H1 (cell line): Measurements from ENCODE around the gene PAK6. TPM values are rescaled to one million over a fixed set of nuclear protein-coding genes. Genes with fewer than 3 reads are reported as not detected.

Source experiments
- CTCF ChIA-PET: fragments of 300-600 bp; sonication (Branson Sonifier 250); formaldehyde crosslinking; loops from one replicate; lab custom pipeline; 2021; ENCODE audit not compliant: partially characterized antibody; lab: Charles Lee
- POLR2A ChIA-PET: fragments of 300-600 bp; sonication (Branson Sonifier 250); formaldehyde crosslinking; loops from one replicate; lab custom pipeline; 2021; ENCODE audit warnings: inconsistent platforms; ENCODE audit not compliant: partially characterized antibody; lab: Charles Lee
- DNase-seq, 2 experiments: peaks; one replicate each; pipeline versions ENCODE4 v3.0.0 to v3.0.0-alpha.2; 2010 to 2022; ENCODE audit warnings: low spot score in 2 of 2, low read depth in 1 of 2, mixed read lengths in 1 of 2
- FAIRE-seq: peaks from 2 replicates; lab custom pipeline; 2011; peaks lifted over from hg19 to GRCh38; lab: Jason Lieb, UNC
- H2AFZ ChIP-seq: 2 replicates; pipeline ENCODE4 v1.8.1; 2012; ENCODE audit warnings: low read length, inconsistent platforms
- H2AK5ac ChIP-seq: 2 replicates; pipeline ENCODE4 v1.6.1; 2013; ENCODE audit warnings: low read depth, low read length
- H2BK120ac ChIP-seq: replicated peaks from 2 replicates; pipeline ENCODE3; 2013; ENCODE audit warnings: low read depth, low read length, inconsistent platforms
- H2BK12ac ChIP-seq: 2 replicates; pipeline ENCODE4 v1.6.1; 2013; ENCODE audit warnings: low read depth, low read length
- H2BK15ac ChIP-seq: 2 replicates; pipeline ENCODE4 v1.6.1; 2013; ENCODE audit warnings: low read length
- H2BK20ac ChIP-seq: 2 replicates; pipeline ENCODE4 v1.6.1; 2013; ENCODE audit warnings: low read length
- H2BK5ac ChIP-seq: 2 replicates; pipeline ENCODE4 v1.6.1; 2013; ENCODE audit warnings: low read depth, low read length
- H3K14ac ChIP-seq: 2 replicates; pipeline ENCODE4 v1.6.1; 2013; ENCODE audit warnings: inconsistent platforms; ENCODE audit not compliant: insufficient read length
- H3K18ac ChIP-seq: 2 replicates; pipeline ENCODE4 v1.6.1; 2013; ENCODE audit warnings: low read length; ENCODE audit errors: extremely low read depth
- H3K23ac ChIP-seq: 2 replicates; pipeline ENCODE4 v1.6.1; 2013; ENCODE audit warnings: inconsistent platforms; ENCODE audit not compliant: insufficient read length
- H3K23me2 ChIP-seq: 2 replicates; pipeline ENCODE4 v1.6.1; 2013; ENCODE audit warnings: low read depth, low read length
- H3K27ac ChIP-seq: 2 replicates; pipeline ENCODE4 v1.6.1; 2011; ENCODE audit warnings: low read depth, low read length, inconsistent platforms
- H3K27me3 ChIP-seq, 4 experiments: replicated peaks in 1 of 4; 1 replicate in 1 of 4; 2 replicates in 3 of 4; pipeline versions ENCODE4 v1.6.1 to v1.8.1; 2011 to 2013; ENCODE audit warnings: low read length in 3 of 4, mild to moderate bottlenecking in 3 of 4, inconsistent platforms in 2 of 4, mixed read lengths in 2 of 4, moderate library complexity in 1 of 4; ENCODE audit not compliant: control insufficient read depth in 3 of 4, insufficient read depth in 3 of 4; ENCODE audit errors: extremely low read depth in 1 of 4
- H3K36me3 ChIP-seq, 4 experiments: 2 replicates each; pipeline versions ENCODE4 v1.6.1 to v1.8.1; 2011 to 2013; ENCODE audit warnings: mild to moderate bottlenecking in 4 of 4, low read length in 3 of 4, moderate library complexity in 2 of 4, control low read depth in 1 of 4, inconsistent platforms in 1 of 4; ENCODE audit not compliant: insufficient read depth in 4 of 4, control insufficient read depth in 2 of 4
- H3K4ac ChIP-seq: replicated peaks from 2 replicates; pipeline ENCODE3; 2013; ENCODE audit warnings: low read length, low read depth, mixed read lengths, inconsistent platforms; ENCODE audit not compliant: insufficient read length
- H3K4me1 ChIP-seq, 4 experiments: replicated peaks in 1 of 4; 1 replicate in 1 of 4; 2 replicates in 3 of 4; pipeline versions ENCODE4 v1.6.1 to v1.8.1; 2011 to 2013; ENCODE audit warnings: low read length in 3 of 4, inconsistent platforms in 2 of 4, mixed read lengths in 1 of 4; ENCODE audit not compliant: insufficient read depth in 4 of 4, control insufficient read depth in 3 of 4
- H3K4me2 ChIP-seq, 2 experiments: 2 replicates each; pipeline versions ENCODE4 v1.6.1 to v1.8.1; 2011 to 2013; ENCODE audit warnings: low read depth in 2 of 2, low read length in 2 of 2, control low read depth in 1 of 2, inconsistent platforms in 1 of 2, mild to moderate bottlenecking in 1 of 2; ENCODE audit not compliant: insufficient read depth in 1 of 2
- H3K4me3 ChIP-seq, 4 experiments: fragments of 200-600, 300-600 bp in 1 of 4; sonication (generic), shearing (Covaris generic), sonication (Bioruptor Twin) in 1 of 4; 2 replicates each; pipeline versions ENCODE4 v1.5.1 to v1.8.1; 2011 to 2016; ENCODE audit warnings: low read length in 4 of 4, low read depth in 3 of 4, control low read depth in 2 of 4, inconsistent platforms in 2 of 4, mild to moderate bottlenecking in 2 of 4, mixed read lengths in 1 of 4, moderate library complexity in 1 of 4; ENCODE audit not compliant: insufficient read depth in 2 of 4; ENCODE audit errors: extremely low read depth in 1 of 4
- H3K56ac ChIP-seq: replicated peaks from 2 replicates; pipeline ENCODE3; 2013; ENCODE audit warnings: low read depth, mild to moderate bottlenecking, mixed read lengths, low read length, inconsistent platforms; ENCODE audit not compliant: insufficient read length
- H3K79me1 ChIP-seq: 2 replicates; pipeline ENCODE4 v1.6.1; 2013; ENCODE audit warnings: low read depth, low read length, control low read depth
- H3K79me2 ChIP-seq, 2 experiments: 2 replicates each; pipeline versions ENCODE4 v1.6.1 to v1.8.1; 2012 to 2013; ENCODE audit warnings: low read length in 2 of 2, mild to moderate bottlenecking in 2 of 2, inconsistent platforms in 1 of 2; ENCODE audit not compliant: insufficient read depth in 2 of 2, control insufficient read depth in 1 of 2
- H3K9ac ChIP-seq, 4 experiments: replicated peaks in 1 of 4; 1 replicate in 1 of 4; 2 replicates in 3 of 4; pipeline versions ENCODE4 v1.6.1 to v1.8.1; 2011 to 2013; ENCODE audit warnings: low read depth in 3 of 4, low read length in 3 of 4, control low read depth in 2 of 4, mild to moderate bottlenecking in 2 of 4, moderate library complexity in 2 of 4, inconsistent platforms in 1 of 4; ENCODE audit errors: extremely low read depth in 1 of 4
- H3K9me3 ChIP-seq, 2 experiments: 2 replicates each; pipeline versions ENCODE4 v1.6.1 to v1.8.1; 2012 to 2013; ENCODE audit warnings: mild to moderate bottlenecking in 2 of 2, moderate library complexity in 2 of 2, control low read depth in 1 of 2, inconsistent platforms in 1 of 2, low read depth in 1 of 2, low read length in 1 of 2, mixed read lengths in 1 of 2; ENCODE audit not compliant: insufficient read depth in 2 of 2
- H4K20me1 ChIP-seq, 2 experiments: replicated peaks in 1 of 2; 2 replicates each; pipeline versions ENCODE3 to v1.8.1; 2011 to 2013; ENCODE audit warnings: inconsistent platforms in 2 of 2, low read length in 2 of 2, mild to moderate bottlenecking in 1 of 2; ENCODE audit not compliant: insufficient read depth in 2 of 2, control insufficient read depth in 1 of 2
- H4K5ac ChIP-seq: 2 replicates; pipeline ENCODE4 v1.6.1; 2013; ENCODE audit warnings: low read length, low read depth, mixed read lengths, inconsistent platforms; ENCODE audit not compliant: insufficient read length
- H4K8ac ChIP-seq: 2 replicates; pipeline ENCODE4 v1.8.0; 2013; ENCODE audit warnings: mild to moderate bottlenecking, moderate library complexity, low read length, inconsistent platforms; ENCODE audit not compliant: insufficient read depth; ENCODE audit errors: extremely low read depth
- H4K91ac ChIP-seq: replicated peaks from 2 replicates; pipeline ENCODE3; 2013; ENCODE audit warnings: low read length, mixed read lengths, inconsistent platforms; ENCODE audit not compliant: insufficient read length
- BACH1 ChIP-seq: IDR thresholded peaks from 2 replicates; pipeline ENCODE4 v1.6.1; 2012; ENCODE audit warnings: low read length, improper control_type of control experiment
- CBX5 ChIP-seq: fragments of 300-800, 300-1000 bp; sonication (generic); IDR thresholded peaks from 2 replicates; pipeline ENCODE4 v1.7.1; 2016; ENCODE audit warnings: antibody characterized with exemption, low read length, low read depth
- CHD2 ChIP-seq: IDR thresholded peaks from 2 replicates; pipeline ENCODE4 v1.6.1; 2012; ENCODE audit warnings: low read length, improper control_type of control experiment
- MAX ChIP-seq: IDR thresholded peaks from 2 replicates; pipeline ENCODE4 v1.6.1; 2012; ENCODE audit warnings: inconsistent platforms
- POLR2AphosphoS5 ChIP-seq: IDR thresholded peaks from 2 replicates; pipeline ENCODE4 v1.6.1; 2011; ENCODE audit warnings: low read depth, low read length
- RAD21 ChIP-seq, 2 experiments: IDR thresholded peaks in 1 of 2; conservative IDR thresholded peaks in 1 of 2; 2 replicates each; pipeline ENCODE4 v1.6.1; 2011; ENCODE audit warnings: low read depth in 2 of 2, low read length in 2 of 2, improper control_type of control experiment in 1 of 2, inconsistent platforms in 1 of 2, mild to moderate bottlenecking in 1 of 2, moderate library complexity in 1 of 2
- SP1 ChIP-seq: IDR thresholded peaks from 2 replicates; pipeline ENCODE4 v1.6.1; 2011; ENCODE audit warnings: low read depth, low read length
- SP2 ChIP-seq: IDR thresholded peaks from 2 replicates; pipeline ENCODE4 v1.6.1; 2012; ENCODE audit warnings: mild to moderate bottlenecking, low read length, inconsistent platforms
- SP4 ChIP-seq: IDR thresholded peaks from 2 replicates; pipeline ENCODE4 v1.6.1; 2012; ENCODE audit warnings: low read length, inconsistent platforms
- SRF ChIP-seq: IDR thresholded peaks from 2 replicates; pipeline ENCODE4 v1.6.1; 2011; ENCODE audit warnings: mild to moderate bottlenecking, low read depth, low read length, moderate library complexity
- TBP ChIP-seq: IDR thresholded peaks from 2 replicates; pipeline ENCODE4 v1.6.1; 2011; ENCODE audit warnings: low read depth, low read length, improper control_type of control experiment
- ZNF274 ChIP-seq: IDR thresholded peaks from 2 replicates; pipeline ENCODE4 v1.7.0; 2012; ENCODE audit warnings: low read length, borderline replicate concordance; ENCODE audit errors: extremely low read depth
- WGBS, 2 experiments: shearing (Covaris generic) in 1 of 2; methylation state at CpG; one replicate each; pipeline versions ENCODE4 v1.1.6 to v1.1.7; 2013 to 2015; ENCODE audit warnings: low lambda C conversion rate in 2 of 2, mixed read lengths in 2 of 2, inconsistent platforms in 1 of 2, low coverage in 1 of 2, missing lambda C conversion rate in 1 of 2; ENCODE audit not compliant: insufficient replicate concordance in 2 of 2, insufficient coverage in 1 of 2, insufficient read length in 1 of 2; ENCODE audit errors: extremely low coverage in 1 of 2, missing lambda C conversion rate in 1 of 2; 5-methylcytosine and 5-hydroxymethylcytosine counted together
- polyA plus RNA-seq, 7 experiments: library from polyadenylated mRNA; depleted of rRNA in 3 of 7; stranded (reverse) in 5 of 7; unstranded in 2 of 7; fragments of >200 nt in 5 of 7; fragments of 200-250 nt in 2 of 7; gene quantifications; 1 replicate in 5 of 7; 2 replicates in 1 of 7; 4 replicates in 1 of 7; pipeline versions ENCODE4 v1.2.1 to v1.2.3, GENCODE V29; 2011 to 2013; ENCODE audit warnings: missing spikeins in 2 of 7, mixed read lengths in 2 of 7
- total RNA-seq: library from RNA; stranded (reverse); fragmentation: NEBNext Ultra II Directional; extraction: Animal tissue kit (Norgen Biotek cat#: 25700); gene quantifications from 2 replicates; pipeline ENCODE4 v1.2.1, GENCODE V29; 2021

The PAK6 gene
- total and polyA plus RNA-seq, 2 of the 8 experiments (the other 6 are each of a cell fraction or from before 2014, with no cell fraction given): 6.9 to 9.4 TPM

- CTCF ChIA-PET: interaction anchor here (0.7 to 16.2 kb wide), 12 partner anchors 11 to 192 kb away, joined by 3 to 518 read pairs (median 7); partner anchors contain the start of genes ANKRD63, CCDC9B, INAFM2 and PLCB2
- FAIRE-seq: no peak
- TF ChIP-seq MAX (no peak), SP2 (no peak), RAD21 (IDR thresholded peaks at IDR 0.05 in 1 of 2, conservative IDR thresholded peaks at IDR 0.05 in 1 of 2; ENCODE audit: low read depth in 2 of 2, low read length in 2 of 2) (no peak), CBX5 (no peak), CHD2 (no peak), SP4 (no peak), BACH1 (no peak), SRF (no peak), ZNF274 (no peak), POLR2AphosphoS5 (no peak), TBP (no peak), SP1 (no peak)
Measured at GRCh38 chr15:40297356-40297755, 58.5 kb downstream of the PAK6 start.

More at GRCh38 chr15:40297356-40297755, 58.5 kb downstream of the PAK6 start:
- H3K14ac ChIP-seq: no peak overlapping the region
- 92% methylated on average over 10 of the region's 10 CpGs; no CpG with 5 or more reads in 1 of the 2 experiments for WGBS, 2 experiments
- H3K4ac ChIP-seq: no peak overlapping the region
- H2AK5ac ChIP-seq: no peak overlapping the region
- H4K5ac ChIP-seq: no peak overlapping the region
- POLR2A ChIA-PET: interaction anchor here (1.0 to 1.4 kb wide), 2 partner anchors 10 to 57 kb away, joined by 4 to 5 read pairs; no protein-coding TSS in a partner anchor
- H2BK20ac ChIP-seq: no peak overlapping the region
- H3K79me2 ChIP-seq: no peaks in the 10 kb centered on the region
- H4K91ac ChIP-seq: no peak overlapping the region
- H3K9me3 ChIP-seq: 0 out of 4 replicates have a peak, but pooled peaks cover 0 to 3% of the 10 kb centered on the region in 2 experiments
- H3K36me3 ChIP-seq: no peaks in the 10 kb centered on the region
- H3K4me1 ChIP-seq: peaks cover 0 to 20% (median 10%) of the 10 kb centered on the region in 4 experiments; a peak in 6 of 7 replicates
- H2BK120ac ChIP-seq: no peak overlapping the region
- H2BK5ac ChIP-seq: 0 out of 2 replicates have a peak overlapping the region, but pooled peaks have one; percentile 9
- H3K27me3 ChIP-seq: peaks cover under 1 to 16% (median 9%) of the 10 kb centered on the region in 4 experiments; a peak in 6 of 7 replicates
- no peak overlapping the region for H2AFZ ChIP-seq
- no peak overlapping the region for H2BK15ac ChIP-seq
- no peak overlapping the region for H4K8ac ChIP-seq
- H2BK12ac ChIP-seq: no peak overlapping the region
- no peak overlapping the region for H3K4me2 ChIP-seq
- H3K4me3 ChIP-seq: no peak overlapping the region
- H3K9ac ChIP-seq: no peak overlapping the region
- no peak for DNase-seq
- no peaks in the 10 kb centered on the region for H4K20me1 ChIP-seq
- no peaks in the 10 kb centered on the region for H3K23me2 ChIP-seq
- no peak overlapping the region for H3K23ac ChIP-seq
- no peaks in the 10 kb centered on the region for H3K79me1 ChIP-seq
- H3K27ac ChIP-seq: no peak overlapping the region
- H3K56ac ChIP-seq: no peak overlapping the region
- H3K18ac ChIP-seq: no peak overlapping the region
